B cell (primary cell): ENCODE measurements around the gene WNK4. TPM values are rescaled to one million over a fixed set of nuclear protein-coding genes. Genes with fewer than 3 reads are reported as not detected.

Source experiments
- ATAC-seq: fragments of 200-7000 bp; cut with Tn5 transposase; one replicate; pipeline ENCODE4 v1.10.0; 2021; ENCODE audit warnings: low read depth, mild to moderate bottlenecking, moderate number of reproducible peaks, moderate library complexity
- CTCF ChIA-PET: fragments of 350-600 bp; sonication (Branson Sonifier 250); formaldehyde crosslinking; loops from one replicate; lab custom pipeline; 2021; ENCODE audit warnings: antibody characterized with exemption, inconsistent platforms; lab: Charles Lee
- POLR2A ChIA-PET: fragments of 350-600 bp; sonication (Branson Sonifier 250); formaldehyde crosslinking; loops from one replicate; lab custom pipeline; 2021; ENCODE audit warnings: antibody characterized with exemption; lab: Charles Lee
- DNase-seq: peaks from one replicate; pipeline ENCODE4 v3.0.0; 2013
- H2AFZ ChIP-seq: 2 replicates; pipeline ENCODE4 v1.6.1; 2012; ENCODE audit warnings: mild to moderate bottlenecking, low read depth, low read length; ENCODE audit not compliant: insufficient read depth, poor library complexity, severe bottlenecking
- H3K27ac ChIP-seq, 2 donors: 1 replicate in 1 of 2; 2 replicates in 1 of 2; pipeline ENCODE4 v1.5.1; 2012 to 2013; ENCODE audit warnings: low read length in 2 of 2, mild to moderate bottlenecking in 2 of 2, moderate library complexity in 1 of 2
- H3K27me3 ChIP-seq, 4 experiments: fragments of 200-600 bp in 1 of 4; sonication (generic) in 1 of 4; replicated peaks in 1 of 4; 1 replicate in 2 of 4; 2 replicates in 2 of 4; pipeline versions ENCODE4 v1.6.1 to v1.7.0; 2013 to 2016; ENCODE audit warnings: low read length in 3 of 4, mild to moderate bottlenecking in 2 of 4, mixed read lengths in 1 of 4, moderate library complexity in 1 of 4; ENCODE audit not compliant: insufficient read depth in 4 of 4, control insufficient read depth in 3 of 4; ENCODE audit errors: control extremely low read depth in 1 of 4
- H3K36me3 ChIP-seq, 2 experiments: replicated peaks in 1 of 2; 1 replicate in 1 of 2; 2 replicates in 1 of 2; pipeline versions ENCODE4 v1.6.1 to v1.7.1; 2013; ENCODE audit warnings: low read length in 1 of 2; ENCODE audit not compliant: insufficient read depth in 2 of 2, control insufficient read depth in 1 of 2; ENCODE audit errors: control extremely low read depth in 1 of 2, extremely low read depth in 1 of 2
- H3K4me1 ChIP-seq, 2 donors: fragments of 200-600 bp in 1 of 2; sonication (generic) in 1 of 2; 1 replicate in 1 of 2; 2 replicates in 1 of 2; pipeline versions ENCODE4 v1.5.1 to v1.6.1; 2013 to 2017; ENCODE audit warnings: low read length in 2 of 2; ENCODE audit not compliant: control insufficient read depth in 2 of 2, insufficient read depth in 2 of 2
- H3K4me2 ChIP-seq: replicated peaks from 2 replicates; pipeline ENCODE3; 2012; ENCODE audit warnings: mild to moderate bottlenecking, low read depth, low read length; ENCODE audit not compliant: poor library complexity, severe bottlenecking
- H3K4me3 ChIP-seq, 5 experiments: fragments of 200-600 bp in 1 of 5; sonication (generic) in 1 of 5; 1 replicate in 3 of 5; 2 replicates in 2 of 5; pipeline versions ENCODE4 v1.5.1 to v1.7.0; 2011 to 2016; ENCODE audit warnings: low read length in 4 of 5, mild to moderate bottlenecking in 4 of 5, low read depth in 2 of 5, control low read depth in 1 of 5, moderate library complexity in 1 of 5; ENCODE audit not compliant: insufficient read depth in 1 of 5; ENCODE audit errors: control extremely low read depth in 1 of 5, extremely low read depth in 1 of 5
- H3K79me2 ChIP-seq: fragments of 200-600 bp; sonication (generic); one replicate; pipeline ENCODE4 v1.6.0; 2016; ENCODE audit warnings: low read length; ENCODE audit not compliant: control insufficient read depth, insufficient read depth
- H3K9ac ChIP-seq: fragments of 200-600 bp; sonication (generic); 2 replicates; pipeline ENCODE4 v1.6.1; 2017; ENCODE audit warnings: mild to moderate bottlenecking, low read length, moderate library complexity
- H3K9me3 ChIP-seq, 3 donors: one replicate each; pipeline versions ENCODE4 v1.6.1 to v1.7.1; 2013; ENCODE audit warnings: low read length in 2 of 3; ENCODE audit not compliant: control insufficient read depth in 2 of 3, insufficient read depth in 1 of 3; ENCODE audit errors: control extremely low read depth in 1 of 3
- H4K20me1 ChIP-seq: 2 replicates; pipeline ENCODE4 v1.6.0; 2012; ENCODE audit warnings: mild to moderate bottlenecking, low read length; ENCODE audit not compliant: insufficient read depth, control insufficient read depth, poor library complexity, severe bottlenecking
- H3K27ac Mint-ChIP-seq: one replicate; pipeline ENCODE4 v1.8.0; 2021; ENCODE audit warnings: mixed read lengths
- H3K27me3 Mint-ChIP-seq: one replicate; pipeline ENCODE4 v1.8.0; 2021; ENCODE audit warnings: mixed read lengths
- H3K4me1 Mint-ChIP-seq: one replicate; pipeline ENCODE4 v1.8.0; 2021; ENCODE audit warnings: mixed read lengths
- H3K4me3 Mint-ChIP-seq: one replicate; pipeline ENCODE4 v1.8.0; 2021; ENCODE audit warnings: mixed read lengths
- H3K9me3 Mint-ChIP-seq: one replicate; pipeline ENCODE4 v1.8.0; 2022; ENCODE audit warnings: mixed read lengths; ENCODE audit not compliant: insufficient read depth
- EZH2 ChIP-seq: IDR thresholded peaks from 2 replicates; pipeline ENCODE4 v1.6.1; 2012; ENCODE audit warnings: borderline replicate concordance, low read depth, mild to moderate bottlenecking, moderate library complexity, low read length; ENCODE audit not compliant: insufficient read depth, poor library complexity, severe bottlenecking
- WGBS: methylation state at CpG from one replicate; pipeline ENCODE4 v1.1.5; 2013; ENCODE audit warnings: missing lambda C conversion rate; ENCODE audit not compliant: insufficient coverage; 5-methylcytosine and 5-hydroxymethylcytosine counted together
- intact Hi-C: fragments of 100-400 bp; cut with micrococcal nuclease; formaldehyde crosslinking; loops from one replicate; pipeline ENCODE4 v1.10.0; 2022
- polyA plus RNA-seq: library from polyadenylated mRNA; depleted of rRNA; stranded (reverse); fragments of >200 nt; gene quantifications from 2 replicates; pipeline ENCODE4 v1.2.3, GENCODE V29; 2012
- total RNA-seq, 2 donors: library from RNA; stranded (reverse); fragments of 120-200 nt in 1 of 2; gene quantifications; 1 replicate in 1 of 2; 2 replicates in 1 of 2; pipeline versions ENCODE4 v1.2.3 to v1.2.4, GENCODE V29; 2013 to 2022
- TF ChIP-seq, protein P1 (sequence below): fragments of 200-600 bp; IDR thresholded peaks from one replicate; pipeline ENCODE4 v1.8.0; 2022; ENCODE audit warnings: antibody characterized with exemption, mild to moderate bottlenecking

The WNK4 gene
- total and polyA plus RNA-seq, 2 donors (not counting 1 experiment from before 2014, with no cell fraction given), result 0.03 to 0.44 TPM

DNA sequence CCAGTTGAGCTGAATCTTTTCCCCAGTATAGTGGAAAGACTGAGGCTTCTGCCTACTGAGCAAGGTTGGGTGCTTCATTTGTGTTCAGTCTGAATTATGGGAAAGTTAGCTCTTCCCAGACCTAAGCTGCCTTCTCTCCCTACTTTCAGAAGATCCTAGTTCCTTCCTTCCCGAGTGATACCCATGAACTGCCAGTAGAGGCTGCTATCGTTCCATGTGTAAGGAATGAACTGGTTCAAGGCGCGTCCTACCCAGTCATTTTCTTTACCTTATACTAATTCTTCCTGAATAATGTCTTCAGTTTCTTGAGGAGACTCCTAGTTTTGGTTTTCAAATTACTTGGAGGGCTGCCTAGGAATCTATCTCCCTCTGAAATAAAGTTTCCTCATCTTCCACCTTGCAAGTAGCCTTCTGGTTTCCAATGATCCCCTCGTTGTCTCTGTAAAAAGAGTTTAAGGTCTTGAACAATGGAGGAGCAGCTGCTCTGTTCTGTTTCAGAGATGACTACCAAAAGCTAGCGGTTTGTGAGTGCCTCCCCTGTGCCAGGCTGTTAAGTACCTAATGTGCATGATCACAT lies 63.0 kb downstream of the WNK4 start:
- no peak overlapping the region for H3K9ac ChIP-seq
- H3K4me2 ChIP-seq, result no peak overlapping the region
- no peaks in the 10 kb centered on the region for H4K20me1 ChIP-seq
- no peaks in the 10 kb centered on the region for H3K9me3 ChIP-seq
- H3K36me3 ChIP-seq, result peaks cover 9 to 68% of the 10 kb centered on the region in 2 experiments
- H3K4me3 ChIP-seq, result no peak overlapping the region
- no peak overlapping the region for H2AFZ ChIP-seq
- intact Hi-C loops, result loop anchor here (1.0 to 10.0 kb wide), 3 partner anchors 91 to 495 kb away; partner anchors contain the start of gene RPL27
- H3K27ac ChIP-seq, result no peak overlapping the region
- CTCF ChIA-PET, result interaction anchor here (0.7 to 3.7 kb wide), 9 partner anchors 10 to 496 kb away, joined by 3 to 30 read pairs (median 5); partner anchors contain the start of genes BECN1, PSME3 and RPL27
- Mint-ChIP-seq H3K27ac (no peak overlapping the region), H3K27me3 (no peaks in the 10 kb centered on the region), H3K4me3 (no peak overlapping the region), H3K9me3 (no peaks in the 10 kb centered on the region), H3K4me1 (no peaks in the 10 kb centered on the region)
- H3K27me3 ChIP-seq, result no peaks in the 10 kb centered on the region
- no peaks in the 10 kb centered on the region for H3K4me1 ChIP-seq
- 88% methylated on average over 1 of the region's 6 CpGs for WGBS
- H3K79me2 ChIP-seq, result peaks cover 3% of the 10 kb centered on the region
- POLR2A ChIA-PET, result no interaction called here
- DNase-seq, result peak; percentile 60
- peak; percentile 49 for ATAC-seq
- TF ChIP-seq, protein P1, sequence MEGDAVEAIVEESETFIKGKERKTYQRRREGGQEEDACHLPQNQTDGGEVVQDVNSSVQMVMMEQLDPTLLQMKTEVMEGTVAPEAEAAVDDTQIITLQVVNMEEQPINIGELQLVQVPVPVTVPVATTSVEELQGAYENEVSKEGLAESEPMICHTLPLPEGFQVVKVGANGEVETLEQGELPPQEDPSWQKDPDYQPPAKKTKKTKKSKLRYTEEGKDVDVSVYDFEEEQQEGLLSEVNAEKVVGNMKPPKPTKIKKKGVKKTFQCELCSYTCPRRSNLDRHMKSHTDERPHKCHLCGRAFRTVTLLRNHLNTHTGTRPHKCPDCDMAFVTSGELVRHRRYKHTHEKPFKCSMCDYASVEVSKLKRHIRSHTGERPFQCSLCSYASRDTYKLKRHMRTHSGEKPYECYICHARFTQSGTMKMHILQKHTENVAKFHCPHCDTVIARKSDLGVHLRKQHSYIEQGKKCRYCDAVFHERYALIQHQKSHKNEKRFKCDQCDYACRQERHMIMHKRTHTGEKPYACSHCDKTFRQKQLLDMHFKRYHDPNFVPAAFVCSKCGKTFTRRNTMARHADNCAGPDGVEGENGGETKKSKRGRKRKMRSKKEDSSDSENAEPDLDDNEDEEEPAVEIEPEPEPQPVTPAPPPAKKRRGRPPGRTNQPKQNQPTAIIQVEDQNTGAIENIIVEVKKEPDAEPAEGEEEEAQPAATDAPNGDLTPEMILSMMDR, result peak; percentile 67
- TF ChIP-seq EZH2, result no peak

DNA sequence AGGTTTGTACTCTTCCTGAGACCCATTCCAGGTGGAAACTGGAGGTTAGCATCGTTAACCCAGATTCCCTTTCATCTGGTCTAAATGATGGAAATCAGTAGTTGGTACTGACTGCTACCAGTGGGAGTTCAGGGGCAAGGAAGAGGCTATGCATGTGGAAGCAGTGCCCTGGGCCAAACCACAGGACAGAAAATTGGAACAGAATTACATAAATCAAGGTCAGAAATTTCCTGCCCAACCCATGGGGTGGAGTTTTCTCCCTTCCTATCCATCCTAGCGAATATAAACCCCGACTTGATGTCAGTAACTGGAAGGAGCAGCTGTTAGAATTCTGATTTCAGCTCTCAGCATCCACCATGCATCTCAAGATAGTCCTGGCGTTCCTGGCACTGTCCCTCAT lies 63.9 kb downstream of the WNK4 start, which contains the start of gene AOC2:
AOC2 (plus strand) TSS at position 310 of the 400 bp plus-strand sequence; CDS start at position 357, 47 bp downstream.
- H3K4me3 ChIP-seq, result no peak within 1 kb of the TSS
- TF ChIP-seq, protein P1, result no peak
- TF ChIP-seq EZH2, result no peak
- no peaks in the 10 kb centered on the region for H4K20me1 ChIP-seq
- Mint-ChIP-seq H3K27ac (no peak within 1 kb of the TSS), H3K27me3 (no peaks in the 10 kb centered on the region), H3K4me1 (no peaks in the 10 kb centered on the region), H3K9me3 (no peaks in the 10 kb centered on the region), H3K4me3 (no peak within 1 kb of the TSS)
- WGBS, result 72% methylated on average over 4 of the region's 4 CpGs
- no peak within 1 kb of the TSS for H3K27ac ChIP-seq
- intact Hi-C loops, result loop anchor here (10.0 kb wide), 1 partner anchor 91 kb away; no protein-coding TSS in a partner anchor
- ATAC-seq, result no peak
- POLR2A ChIA-PET, result interaction anchor here (0.6 to 1.3 kb wide), 2 partner anchors 10 to 639 kb away, joined by 3 to 4 read pairs; no protein-coding TSS in a partner anchor
- H2AFZ ChIP-seq, result no peak within 1 kb of the TSS
- peaks cover 4 to 59% of the 10 kb centered on the region in 2 experiments for H3K36me3 ChIP-seq
- no peak for DNase-seq
- no peaks in the 10 kb centered on the region for H3K4me1 ChIP-seq
- CTCF ChIA-PET, result interaction anchor here (0.8 to 3.7 kb wide), 5 partner anchors 11 to 495 kb away, joined by 3 to 30 read pairs (median 5); partner anchors contain the start of genes BECN1, PSME3 and RPL27
- no peak within 1 kb of the TSS for H3K9ac ChIP-seq
- H3K4me2 ChIP-seq, result no peak within 1 kb of the TSS
- H3K27me3 ChIP-seq, result no peaks in the 10 kb centered on the region
- H3K9me3 ChIP-seq, result no peaks in the 10 kb centered on the region
- no peaks in the 10 kb centered on the region for H3K79me2 ChIP-seq
